Uterus (tissue), 4 donors: ENCODE results near the gene YBEY. TPM values are rescaled to one million over a fixed set of nuclear protein-coding genes. Genes with fewer than 3 reads are reported as not detected.

Experiments used
- DNase-seq, 2 donors: peaks; one replicate each; pipeline ENCODE4 v3.0.0-alpha.2; 2019 to 2020
- H3K27ac ChIP-seq, 2 donors: fragments of 200-600 bp; sonication (generic); 1 replicate in 1 of 2; 2 replicates in 1 of 2; pipeline ENCODE4 v1.5.1; 2016 to 2018
- H3K27me3 ChIP-seq, 2 donors: fragments of 200-600 bp; sonication (generic); one replicate each; pipeline ENCODE4 v1.5.1; 2018 to 2019; ENCODE audit warnings: control low read depth in 1 of 2
- H3K36me3 ChIP-seq, 2 donors: fragments of 200-600 bp; sonication (generic); one replicate each; pipeline ENCODE4 v1.5.1; 2019; ENCODE audit warnings: control low read depth in 1 of 2
- H3K4me1 ChIP-seq, 2 donors: fragments of 200-600 bp; sonication (generic); one replicate each; pipeline ENCODE4 v1.5.1; 2018 to 2019; ENCODE audit warnings: control low read depth in 1 of 2
- H3K4me3 ChIP-seq, 2 donors: fragments of 200-600 bp; sonication (generic); 1 replicate in 1 of 2; 2 replicates in 1 of 2; pipeline ENCODE4 v1.5.1; 2018 to 2019; ENCODE audit warnings: mild to moderate bottlenecking in 1 of 2
- H3K9me3 ChIP-seq, 2 donors: fragments of 200-600 bp; sonication (generic); one replicate each; pipeline ENCODE4 v1.5.1; 2019; ENCODE audit warnings: control low read depth in 1 of 2
- POLR2A ChIP-seq, 2 donors: fragments of 450-650 bp; IDR thresholded peaks; one replicate each; pipeline ENCODE4 v1.6.1; 2016; ENCODE audit warnings: antibody characterized with exemption in 2 of 2, mild to moderate bottlenecking in 1 of 2, moderate library complexity in 1 of 2
- intact Hi-C: fragments of 100-400 bp; cut with DNase I; formaldehyde crosslinking; loops from one replicate; pipeline ENCODE4 v1.15.1; 2023; ENCODE audit warnings: low total_unique reads
- total RNA-seq, 4 donors: library from RNA; depleted of rRNA in 3 of 4; stranded (reverse); fragments of >200 nt in 3 of 4; gene quantifications; one replicate each; pipeline versions ENCODE4 v1.1.0 to v1.2.4, GENCODE V29; 2014 to 2023
- TF ChIP-seq, protein P1 (sequence below), 4 experiments: fragments of 200-600 bp in 2 of 4; fragments of 450-650 bp in 2 of 4; sonication (generic) in 2 of 4; IDR thresholded peaks; one replicate each; pipeline ENCODE4 v1.5.1; 2016 to 2019; ENCODE audit warnings: antibody characterized with exemption in 4 of 4, mild to moderate bottlenecking in 2 of 4, moderate library complexity in 1 of 4
- donor health status: DM: yes; HTN: yes; CAD: no.

Gene YBEY
- total RNA-seq, 4 donors from 2014 or later, result 2.9 to 78.6 (median 13.0) TPM

DNA sequence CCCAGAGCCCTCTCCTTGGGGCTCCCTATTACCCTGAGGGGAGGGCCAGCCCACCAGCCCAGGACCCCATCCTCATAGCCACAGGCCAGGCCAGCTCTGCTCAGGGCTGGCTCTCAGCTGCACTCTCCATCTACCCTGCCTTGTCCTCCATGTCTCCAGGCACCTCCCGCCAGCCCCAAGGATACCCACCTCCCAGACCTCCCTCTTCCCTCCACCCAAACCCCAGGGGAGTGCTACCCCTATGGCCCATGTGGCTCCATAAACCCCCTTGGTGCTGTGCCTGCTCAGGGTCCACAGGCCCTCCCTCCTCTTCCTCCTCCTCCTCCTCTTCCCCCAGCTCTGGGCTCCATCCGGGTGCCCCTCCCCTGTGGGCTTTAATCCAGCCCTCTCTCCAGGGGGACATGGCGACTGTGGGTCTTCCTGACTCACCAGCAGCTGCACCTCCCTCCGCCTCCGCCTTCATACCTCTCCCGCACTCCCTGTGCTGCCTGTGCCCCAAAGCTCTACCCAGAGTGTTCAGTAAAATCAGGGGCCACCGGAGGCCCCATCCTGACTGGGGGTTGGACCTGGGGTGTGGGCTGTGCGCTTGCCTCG is 9.1 kb downstream of the YBEY start:
- peaks cover 0 to 14% of the 10 kb centered on the region in 2 donors for H3K4me1 ChIP-seq
- no peak overlapping the region for H3K4me3 ChIP-seq
- H3K27me3 ChIP-seq, result no peaks in the 10 kb centered on the region
- H3K36me3 ChIP-seq, result no peaks in the 10 kb centered on the region
- H3K9me3 ChIP-seq, result no peaks in the 10 kb centered on the region
- peak overlapping the region; percentile 31 to 64 for H3K27ac ChIP-seq
- intact Hi-C loops, result no loop called here
- TF ChIP-seq POLR2A (IDR thresholded peaks at IDR 0.05), result no peak
- TF ChIP-seq, protein P1, sequence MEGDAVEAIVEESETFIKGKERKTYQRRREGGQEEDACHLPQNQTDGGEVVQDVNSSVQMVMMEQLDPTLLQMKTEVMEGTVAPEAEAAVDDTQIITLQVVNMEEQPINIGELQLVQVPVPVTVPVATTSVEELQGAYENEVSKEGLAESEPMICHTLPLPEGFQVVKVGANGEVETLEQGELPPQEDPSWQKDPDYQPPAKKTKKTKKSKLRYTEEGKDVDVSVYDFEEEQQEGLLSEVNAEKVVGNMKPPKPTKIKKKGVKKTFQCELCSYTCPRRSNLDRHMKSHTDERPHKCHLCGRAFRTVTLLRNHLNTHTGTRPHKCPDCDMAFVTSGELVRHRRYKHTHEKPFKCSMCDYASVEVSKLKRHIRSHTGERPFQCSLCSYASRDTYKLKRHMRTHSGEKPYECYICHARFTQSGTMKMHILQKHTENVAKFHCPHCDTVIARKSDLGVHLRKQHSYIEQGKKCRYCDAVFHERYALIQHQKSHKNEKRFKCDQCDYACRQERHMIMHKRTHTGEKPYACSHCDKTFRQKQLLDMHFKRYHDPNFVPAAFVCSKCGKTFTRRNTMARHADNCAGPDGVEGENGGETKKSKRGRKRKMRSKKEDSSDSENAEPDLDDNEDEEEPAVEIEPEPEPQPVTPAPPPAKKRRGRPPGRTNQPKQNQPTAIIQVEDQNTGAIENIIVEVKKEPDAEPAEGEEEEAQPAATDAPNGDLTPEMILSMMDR (IDR thresholded peaks at IDR 0.05), result no peak
- no peak for DNase-seq

DNA sequence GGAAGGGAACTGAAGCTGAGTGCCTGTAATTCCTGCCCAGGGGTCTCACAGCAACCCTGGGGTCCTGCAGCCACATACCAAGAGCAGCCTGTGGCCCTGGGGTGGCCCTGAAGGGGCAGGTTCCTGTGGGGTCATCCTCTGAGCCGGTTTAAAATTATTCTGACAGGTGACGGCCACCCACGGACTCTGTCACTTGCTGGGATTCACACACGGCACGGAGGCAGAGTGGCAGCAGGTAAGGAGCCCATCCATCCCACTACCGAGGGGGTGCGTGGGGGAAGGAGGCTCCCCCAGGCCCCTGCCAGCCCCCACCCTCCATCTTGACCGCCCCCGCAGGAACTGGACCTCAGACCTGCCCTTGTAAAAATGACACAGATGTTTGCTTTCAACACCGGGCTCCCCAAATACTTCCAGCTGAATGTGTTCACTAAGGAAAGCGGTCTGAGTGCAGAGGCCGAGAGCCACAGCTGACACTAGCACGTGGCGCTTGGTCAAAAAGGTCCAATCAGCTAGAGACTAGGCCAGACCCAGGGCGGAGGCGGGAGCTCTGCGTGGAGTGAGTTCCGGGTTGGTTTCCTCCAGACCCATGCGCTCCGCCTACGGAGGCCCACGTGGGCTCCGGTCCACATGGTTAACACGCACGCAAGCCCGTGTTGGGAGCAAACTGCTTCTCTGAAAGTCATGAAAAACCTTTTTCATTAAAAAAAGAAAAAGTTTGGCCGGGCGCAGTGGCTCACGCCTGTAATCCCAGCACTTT is 10.0 kb downstream of the YBEY start:
- Histone ChIP-seq H3K4me3 (no peak overlapping the region), H3K27ac (peak overlapping the region; percentile 31 to 64)

DNA sequence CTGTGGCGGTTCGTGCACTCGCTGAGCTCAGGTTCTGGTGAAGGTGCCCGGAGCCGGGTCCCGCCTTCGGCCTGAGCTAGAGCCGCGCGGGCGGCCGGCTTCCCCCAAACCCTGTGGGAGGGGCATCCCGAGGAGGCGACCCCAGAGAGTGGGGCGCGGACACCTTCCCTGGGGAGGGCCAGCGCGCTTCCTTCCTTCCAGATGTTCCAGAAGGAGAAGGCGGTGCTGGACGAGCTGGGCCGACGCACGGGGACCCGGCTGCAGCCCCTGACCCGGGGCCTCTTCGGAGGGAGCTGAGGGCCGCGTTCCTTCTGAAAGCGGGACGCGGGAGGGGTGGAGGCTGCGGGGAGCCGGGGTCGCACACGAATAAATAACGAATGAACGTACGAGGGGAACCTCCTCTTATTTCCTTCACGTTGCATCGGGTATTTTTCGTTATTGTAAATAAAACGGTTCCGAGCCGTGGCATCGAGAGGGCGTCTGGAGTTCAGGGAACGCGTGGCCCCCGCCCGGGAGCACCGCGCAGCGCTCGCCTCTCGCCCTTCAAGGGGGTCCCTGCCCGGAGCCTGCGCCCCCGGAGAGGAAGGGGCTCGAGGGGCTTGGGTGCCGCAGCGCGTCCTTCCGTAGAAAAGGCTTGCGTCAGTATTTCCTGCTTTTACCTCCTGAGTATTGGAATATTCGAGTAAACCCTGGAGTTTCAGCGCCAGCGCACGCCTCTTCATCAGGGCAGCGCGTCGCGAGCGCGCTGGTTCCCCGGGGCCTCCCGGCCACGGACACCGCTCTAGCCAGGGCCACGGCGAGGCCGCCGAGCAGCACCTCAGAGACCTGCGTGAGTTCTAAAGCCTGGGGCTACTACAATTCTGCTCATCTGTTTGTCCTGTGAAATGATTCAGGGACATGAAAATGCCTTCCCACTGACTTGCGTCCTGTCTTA is 11.5 kb downstream of the YBEY start:
- TF ChIP-seq, protein P1 (IDR thresholded peaks at IDR 0.05), result no peak
- no peak for TF ChIP-seq POLR2A (IDR thresholded peaks at IDR 0.05)
- peaks cover 0 to 14% of the 10 kb centered on the region in 2 donors for H3K4me1 ChIP-seq
- H3K4me3 ChIP-seq, result peak overlapping the region; percentile 36
- H3K9me3 ChIP-seq, result no peaks in the 10 kb centered on the region
- no peaks in the 10 kb centered on the region for H3K27me3 ChIP-seq
- peak overlapping the region; percentile 29 to 57 for H3K27ac ChIP-seq
- peak in 1 of 2 donors; percentile 32 for DNase-seq
- intact Hi-C loops, result no loop called here
- no peaks in the 10 kb centered on the region for H3K36me3 ChIP-seq

More for the DNA sequence above, 10.0 kb downstream of the YBEY start:
- H3K4me1 ChIP-seq, result peaks cover 0 to 14% of the 10 kb centered on the region in 2 donors
- no peaks in the 10 kb centered on the region for H3K9me3 ChIP-seq
- peak; percentile 80 to 84 for DNase-seq
- TF ChIP-seq POLR2A (IDR thresholded peaks at IDR 0.05), result no peak
- intact Hi-C loops, result no loop called here
- no peaks in the 10 kb centered on the region for H3K36me3 ChIP-seq
- no peaks in the 10 kb centered on the region for H3K27me3 ChIP-seq

DNA sequence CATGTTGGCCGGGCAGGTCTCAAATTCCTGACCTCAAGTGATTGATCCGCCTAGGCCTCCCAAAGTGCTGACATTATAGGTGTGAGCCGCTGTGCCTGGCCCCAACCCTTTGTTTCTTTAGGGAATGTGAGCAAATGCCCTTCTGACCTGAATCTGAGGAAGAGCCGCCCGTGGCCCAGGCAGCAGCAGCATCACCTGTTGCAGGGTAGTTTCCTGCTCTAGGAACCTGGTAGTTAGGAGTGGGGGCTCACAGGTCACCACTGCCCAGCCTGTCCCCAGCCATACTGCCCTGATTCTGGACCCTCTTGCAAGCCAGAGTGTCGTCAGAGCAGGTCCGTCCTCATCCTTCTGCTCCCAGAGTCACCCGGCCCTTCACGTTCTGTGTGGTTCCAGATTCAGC is 13.0 kb downstream of the YBEY start:
- intact Hi-C loops, result no loop called here
- Histone ChIP-seq H3K27me3 (no peaks in the 10 kb centered on the region), H3K36me3 (no peaks in the 10 kb centered on the region), H3K4me3 (no peak overlapping the region), H3K27ac (no peak overlapping the region), H3K9me3 (no peaks in the 10 kb centered on the region), H3K4me1 (peaks cover 0 to 14% of the 10 kb centered on the region in 2 donors)
- no peak for TF ChIP-seq POLR2A (IDR thresholded peaks at IDR 0.05)
- TF ChIP-seq, protein P1 (IDR thresholded peaks at IDR 0.05), result no peak
- DNase-seq, result no peak

DNA sequence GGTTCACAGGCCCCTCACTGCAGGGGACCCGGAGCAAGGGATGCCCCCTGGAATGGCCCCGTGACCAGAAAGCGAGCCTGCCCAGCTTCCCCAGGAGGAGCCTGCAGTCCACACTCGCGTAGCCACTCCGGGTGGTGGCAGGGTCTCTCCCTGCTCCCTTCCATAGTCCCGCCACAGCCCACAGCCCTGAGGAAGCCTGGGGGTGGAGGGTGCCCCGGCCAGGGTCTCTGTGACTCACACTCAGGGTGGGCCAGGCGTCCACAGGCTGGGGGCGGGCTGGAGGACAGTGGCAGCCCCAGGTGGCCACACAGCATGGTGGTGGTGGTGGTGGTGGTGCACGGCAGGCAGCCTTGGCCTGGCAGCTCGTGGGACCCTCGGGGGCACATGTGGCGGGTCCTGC is 15.6 kb downstream of the YBEY start:
- intact Hi-C loops, result no loop called here
- H3K36me3 ChIP-seq, result no peaks in the 10 kb centered on the region

More for the DNA sequence above, 15.6 kb downstream of the YBEY start:
- Histone ChIP-seq H3K4me3 (no peak overlapping the region), H3K9me3 (no peaks in the 10 kb centered on the region), H3K27me3 (no peaks in the 10 kb centered on the region), H3K27ac (no peak overlapping the region), H3K4me1 (peaks cover 0 to 10% of the 10 kb centered on the region in 2 donors)
- no peak for TF ChIP-seq POLR2A (IDR thresholded peaks at IDR 0.05)
- TF ChIP-seq, protein P1 (IDR thresholded peaks at IDR 0.05), result no peak
- no peak for DNase-seq
